H7 (cell line): Measurements from ENCODE around the gene CCDC102A. TPM values are rescaled to one million over a fixed set of nuclear protein-coding genes. Genes with fewer than 3 reads are reported as not detected.

Experiments used
- DNase-seq: peaks from one replicate; pipeline ENCODE4 v3.0.0; 2012
- H3K27me3 ChIP-seq: 2 replicates; pipeline ENCODE4 v1.6.0; 2011; ENCODE audit warnings: mild to moderate bottlenecking, low read length; ENCODE audit not compliant: control insufficient read depth, insufficient read depth
- H3K36me3 ChIP-seq: replicated peaks from 2 replicates; pipeline ENCODE4 v1.5.1; 2011; ENCODE audit warnings: low read length; ENCODE audit not compliant: control insufficient read depth, insufficient read depth
- H3K4me3 ChIP-seq: 2 replicates; pipeline ENCODE4 v1.5.1; 2011; ENCODE audit warnings: low read depth, mild to moderate bottlenecking, control low read depth, low read length, moderate library complexity; ENCODE audit not compliant: insufficient read depth
- total RNA-seq: library from RNA; depleted of rRNA; stranded (reverse); fragments of >200 nt; shearing (Covaris generic); gene quantifications from 2 replicates; pipeline ENCODE4 v1.2.3, GENCODE V29; 2014

CCDC102A gene
- total RNA-seq, 1 experiment from 2014 or later: 10.4 TPM

DNA sequence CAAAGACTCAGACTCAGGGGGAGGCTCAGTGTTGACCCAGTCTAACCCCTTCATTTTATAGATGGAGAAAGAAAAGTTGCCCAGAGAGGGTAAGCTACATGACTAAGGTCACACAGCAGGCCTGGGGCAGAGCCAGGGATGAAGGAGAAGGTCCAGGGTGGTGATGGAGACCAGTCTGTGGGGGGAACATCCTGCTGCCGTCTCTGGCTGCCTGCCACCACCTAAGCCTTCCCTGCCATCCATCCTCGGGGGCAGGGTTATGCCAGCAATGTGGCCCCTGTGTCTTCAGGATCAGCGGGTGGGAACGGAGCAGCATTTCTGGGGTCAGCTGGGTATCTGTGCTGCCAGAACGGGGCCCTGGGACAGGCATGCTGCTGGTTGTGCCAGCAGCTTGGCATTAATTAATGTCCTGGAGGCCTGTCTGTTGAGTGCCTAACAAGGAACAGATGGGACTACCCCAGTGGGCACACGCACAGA, 55.6 kb downstream of the CCDC102A start:
- no peak for DNase-seq
- Histone ChIP-seq H3K4me3 (no peak overlapping the region), H3K36me3 (no peaks in the 10 kb centered on the region), H3K27me3 (peaks cover 22% of the 10 kb centered on the region)

DNA sequence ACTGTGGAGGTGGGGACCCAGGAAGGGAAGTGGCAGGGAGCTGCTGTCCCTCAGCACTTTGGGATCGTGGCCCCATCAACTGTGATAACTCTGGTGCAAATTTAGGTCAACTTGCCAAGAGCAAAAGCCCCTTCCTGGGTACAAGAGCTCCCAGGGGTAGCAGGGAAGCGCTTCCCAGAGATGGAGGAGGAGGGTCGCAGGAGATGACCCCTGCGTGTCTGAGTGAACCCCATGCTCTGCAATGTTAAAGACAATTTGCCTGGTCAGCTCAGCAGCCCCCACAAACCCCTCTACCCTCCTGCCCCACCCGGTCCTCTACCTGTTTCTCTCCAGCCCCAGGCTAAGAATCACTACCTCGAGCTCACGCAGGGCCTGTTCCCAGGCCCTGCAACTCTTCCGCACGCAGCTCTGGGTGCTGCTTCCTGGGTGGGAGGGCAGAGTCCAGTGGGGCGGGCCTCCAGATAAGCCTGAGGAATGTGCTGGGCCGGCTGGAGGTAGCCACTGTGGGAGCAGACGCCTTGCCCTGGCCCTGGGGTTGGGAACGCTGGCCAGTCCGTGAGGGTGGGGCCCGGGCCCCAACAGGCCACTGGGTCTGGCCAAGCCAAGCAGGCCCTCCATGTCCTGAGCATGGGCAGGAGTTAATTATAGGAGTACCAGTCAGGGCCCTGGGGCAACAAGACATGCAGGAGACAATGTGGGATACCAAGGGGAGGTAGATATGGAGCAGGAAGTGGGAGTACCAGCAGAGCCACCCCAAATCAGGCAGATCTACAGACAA, 56.2 kb downstream of the CCDC102A start:
- peak; percentile 67 for DNase-seq
- peaks cover 16% of the 10 kb centered on the region for H3K27me3 ChIP-seq

DNA sequence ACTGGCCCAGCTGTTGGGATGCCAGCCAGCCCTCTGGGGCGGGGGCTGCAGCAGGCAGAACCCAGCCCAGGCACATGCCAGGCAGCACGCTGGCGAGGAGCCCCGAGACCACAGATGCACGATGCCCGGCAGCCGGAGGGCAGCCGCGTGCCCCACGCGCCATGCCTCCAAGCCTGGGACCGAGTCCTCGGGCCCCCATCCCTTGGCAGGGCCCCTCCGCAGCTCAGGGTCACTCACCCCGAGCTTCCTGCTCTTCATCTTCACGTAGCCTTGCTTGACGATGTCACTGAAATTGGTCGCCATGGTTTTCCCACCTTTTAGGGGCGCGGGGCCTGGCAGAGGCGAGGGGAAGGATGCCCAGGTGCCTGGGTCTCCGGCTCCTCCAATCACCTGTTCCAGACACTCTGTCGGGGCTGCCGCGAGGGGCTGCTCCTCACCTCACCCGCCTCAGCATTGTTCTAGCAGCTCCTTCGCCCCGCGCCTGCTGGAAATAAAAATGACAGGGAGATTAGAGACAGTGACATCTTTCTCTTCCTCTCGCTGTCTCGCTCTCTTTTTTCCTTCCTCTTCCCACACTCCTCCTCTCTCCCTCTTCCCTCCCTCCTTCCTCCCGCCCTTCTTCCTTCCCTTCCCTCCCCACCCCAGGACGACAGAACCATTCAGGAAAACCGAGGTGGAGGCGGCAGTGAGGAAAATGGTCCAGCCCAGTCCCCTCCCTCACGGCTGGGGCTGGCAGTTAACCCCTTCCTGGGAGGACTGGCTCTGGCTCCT, 57.0 kb downstream of the CCDC102A start:
- Histone ChIP-seq H3K36me3 (no peaks in the 10 kb centered on the region), H3K4me3 (peak overlapping the region; percentile 55), H3K27me3 (peaks cover 13% of the 10 kb centered on the region)
- DNase-seq: peak; percentile 93

More for the DNA sequence above, 56.2 kb downstream of the CCDC102A start:
- no peak overlapping the region; the same call in 1 of the 2 replicates for H3K4me3 ChIP-seq
- no peaks in the 10 kb centered on the region for H3K36me3 ChIP-seq

DNA sequence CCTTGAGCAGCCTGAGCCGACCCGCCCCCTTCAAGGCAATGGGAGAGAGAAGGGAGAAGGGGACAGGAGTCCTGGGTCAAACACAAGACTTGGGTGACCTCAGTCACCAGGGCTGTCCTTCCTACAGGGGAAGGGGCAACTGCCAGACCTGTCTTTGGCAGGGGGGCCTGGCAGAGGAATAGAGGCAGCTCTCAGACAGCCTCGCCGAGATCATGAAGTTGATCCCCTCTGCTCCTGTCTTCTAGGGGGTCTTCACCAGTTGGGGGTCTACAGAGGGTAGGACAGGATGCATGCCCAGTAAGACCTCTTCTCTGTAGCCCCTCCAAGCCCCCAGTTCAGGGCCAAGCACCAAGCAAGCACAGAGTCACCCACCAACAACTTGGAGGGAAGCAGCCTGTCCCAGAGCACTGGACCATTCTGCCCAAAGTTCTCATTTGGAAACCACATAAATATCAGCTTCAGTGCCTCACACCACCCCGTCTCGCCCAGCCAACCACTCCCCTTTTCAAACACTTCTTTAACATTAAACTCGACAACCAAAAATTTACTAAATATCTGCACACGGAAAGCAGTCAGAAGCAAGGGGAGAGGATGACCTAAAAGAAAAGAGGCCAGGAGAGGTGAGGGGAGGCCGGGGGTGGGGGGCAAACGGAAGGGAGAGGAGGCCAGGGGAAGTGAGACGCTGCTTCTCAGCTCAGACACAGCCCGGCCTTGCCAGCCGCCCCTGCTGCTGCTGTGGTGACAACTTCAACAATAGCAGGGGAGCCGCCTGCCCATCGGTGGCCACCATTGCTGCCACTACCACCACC, 57.8 kb downstream of the CCDC102A start:
- Histone ChIP-seq H3K36me3 (no peaks in the 10 kb centered on the region), H3K27me3 (peaks cover 13% of the 10 kb centered on the region), H3K4me3 (peak overlapping the region; percentile 55)
- DNase-seq: no peak

DNA sequence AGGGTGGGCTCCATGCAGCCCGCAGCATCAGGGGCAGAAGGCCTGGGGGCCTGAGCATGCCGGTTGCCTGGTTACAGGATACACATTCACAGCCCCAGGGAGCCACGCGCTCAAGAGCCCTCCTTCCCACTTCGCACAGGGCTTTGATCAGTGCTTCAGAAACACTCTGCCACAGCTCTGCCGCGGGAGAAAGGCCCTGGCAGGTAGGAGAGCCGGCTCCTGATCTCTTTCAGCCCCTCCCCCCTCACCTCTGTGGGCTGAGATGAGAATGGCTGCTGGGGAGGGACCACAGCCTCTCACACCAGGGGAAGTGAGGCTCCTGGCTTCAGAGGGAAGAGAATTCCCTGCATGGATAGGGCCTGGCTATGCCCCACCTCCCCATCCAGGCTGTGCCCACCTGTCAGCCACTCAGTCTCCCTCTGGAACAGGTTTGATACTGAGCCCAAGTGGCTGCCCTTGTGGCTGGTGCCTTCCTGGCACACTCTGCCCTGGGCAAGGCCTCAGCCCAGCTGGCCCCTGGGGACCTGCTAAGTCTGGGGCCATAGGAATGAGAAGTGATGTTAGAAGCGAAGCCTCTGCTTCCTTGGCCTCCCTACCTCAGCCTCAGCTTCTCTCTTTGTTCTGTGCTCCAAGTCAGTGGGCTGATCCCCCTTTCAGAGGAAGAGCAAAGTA, 58.7 kb downstream of the CCDC102A start:
- peaks cover 2% of the 10 kb centered on the region; the same call in 1 of the 2 replicates for H3K36me3 ChIP-seq
- no peak overlapping the region for H3K4me3 ChIP-seq
- H3K27me3 ChIP-seq: peaks cover 13% of the 10 kb centered on the region
- peak; percentile 62 for DNase-seq

GRCh38 chr16:57476546-57477410, 59.6 kb downstream of the CCDC102A start:
- H3K36me3 ChIP-seq: peaks cover 2% of the 10 kb centered on the region; the same call in 1 of the 2 replicates
- no peak overlapping the region for H3K4me3 ChIP-seq
- peaks cover 13% of the 10 kb centered on the region for H3K27me3 ChIP-seq
- peak; percentile 74 for DNase-seq

GRCh38 chr16:57475711-57476339, 60.5 kb downstream of the CCDC102A start:
- peaks cover 13% of the 10 kb centered on the region for H3K27me3 ChIP-seq
- H3K4me3 ChIP-seq: peak overlapping the region; percentile 9; the same call in 1 of the 2 replicates
- H3K36me3 ChIP-seq: peaks cover 6% of the 10 kb centered on the region
- peak; percentile 96 for DNase-seq

DNA sequence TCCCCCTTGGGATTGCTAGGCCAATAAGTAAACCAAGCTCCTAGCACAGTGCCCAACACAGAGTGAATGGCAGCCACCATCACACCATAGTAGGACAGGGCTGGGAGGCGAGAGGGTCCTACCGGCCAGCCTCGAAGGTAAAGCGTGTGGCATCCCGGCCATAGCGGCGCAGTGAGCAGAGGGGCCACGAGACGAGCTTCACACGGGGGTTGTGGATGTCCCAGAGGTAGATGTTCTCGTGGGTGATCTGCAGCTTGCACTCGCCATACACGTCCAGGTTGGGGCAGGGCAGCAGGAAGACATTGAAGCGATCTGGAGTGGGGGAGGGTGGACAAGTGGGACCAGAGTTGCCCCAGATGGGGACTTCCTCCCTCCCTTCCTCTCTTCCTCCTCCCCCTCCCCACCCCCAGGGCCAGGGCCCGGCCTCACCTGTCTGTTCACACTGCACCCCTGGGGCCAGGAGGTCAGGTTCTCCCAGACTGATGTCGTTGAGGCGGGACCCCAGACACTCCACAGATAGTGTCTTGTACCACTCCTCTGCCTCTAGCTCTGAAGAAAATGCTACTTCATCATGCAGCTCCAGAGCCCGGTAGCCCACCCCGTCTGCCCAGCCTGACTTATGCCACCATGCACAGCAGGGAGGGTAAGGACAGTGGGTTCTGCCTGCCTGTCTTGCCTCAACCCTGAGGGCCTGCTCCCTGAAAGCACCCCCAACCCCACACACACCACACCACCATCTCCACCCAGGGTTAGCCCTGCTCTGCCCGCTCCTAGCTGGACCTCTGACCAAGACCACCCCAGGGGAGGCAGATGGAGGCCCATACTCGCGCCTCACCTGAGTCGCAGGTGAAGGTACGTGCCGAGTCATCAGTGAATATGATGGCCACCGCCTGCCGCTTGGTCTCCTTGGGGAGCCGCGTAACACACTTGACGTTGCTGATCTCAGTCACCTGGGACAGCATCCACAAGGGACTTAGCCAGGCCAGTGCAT, 61.4 kb downstream of the CCDC102A start:
- Histone ChIP-seq H3K4me3 (peak overlapping the region; percentile 9; the same call in 1 of the 2 replicates), H3K27me3 (peaks cover 13% of the 10 kb centered on the region), H3K36me3 (peaks cover 12% of the 10 kb centered on the region)
- DNase-seq: peak; percentile 57

DNA sequence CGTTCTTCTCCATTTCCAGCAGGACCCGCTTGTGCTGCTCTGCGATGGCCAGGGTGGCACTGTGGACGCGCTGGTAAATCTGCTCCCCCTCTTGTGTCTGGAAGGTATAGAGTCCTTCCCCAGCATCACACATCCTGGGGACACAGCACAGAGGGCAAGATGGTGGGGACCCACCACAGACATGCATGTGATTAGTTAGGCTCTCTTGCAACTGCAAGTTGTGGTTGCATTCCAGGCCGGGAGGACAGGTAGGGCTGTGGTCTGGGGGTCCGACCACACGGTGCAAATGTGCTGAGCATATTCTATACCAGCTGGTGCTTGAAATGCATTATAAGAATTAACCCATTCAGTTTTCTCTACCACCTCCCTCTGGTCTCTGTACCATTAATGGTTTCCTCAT, 62.5 kb downstream of the CCDC102A start:
- Histone ChIP-seq H3K27me3 (peaks cover 7% of the 10 kb centered on the region), H3K36me3 (peaks cover 20% of the 10 kb centered on the region), H3K4me3 (no peak overlapping the region)
- no peak for DNase-seq

- Histone ChIP-seq H3K27me3 (peaks cover under 1% of the 10 kb centered on the region; the same call in 1 of the 2 replicates), H3K4me3 (no peak overlapping the region), H3K36me3 (peaks cover 22% of the 10 kb centered on the region)
- DNase-seq: peak; percentile 28
Observed at GRCh38 chr16:57473176-57473840, 63.1 kb downstream of the CCDC102A start.

GRCh38 chr16:57472665-57473060, 63.7 kb downstream of the CCDC102A start:
- Histone ChIP-seq H3K4me3 (no peak overlapping the region), H3K36me3 (peaks cover 23% of the 10 kb centered on the region)
- DNase-seq: peak; percentile 71

More at GRCh38 chr16:57472665-57473060, 63.7 kb downstream of the CCDC102A start:
- H3K27me3 ChIP-seq: no peaks in the 10 kb centered on the region
